SK-N-MC (cell line): ENCODE measurements around the gene AATK.

Experiments
- DNase-seq: peaks from one replicate; pipeline ENCODE4 v3.0.0-alpha.2; 2011; ENCODE audit warnings: low read depth, low spot score
- H3K27ac ChIP-seq: fragments of 200-600 bp; sonication (generic); 2 replicates; pipeline ENCODE4 v1.5.1; 2016; ENCODE audit warnings: mixed run types
- H3K36me3 ChIP-seq: fragments of 200-600 bp; sonication (generic); 2 replicates; pipeline ENCODE4 v1.6.1; 2017; ENCODE audit warnings: antibody characterized with exemption, low read length, mixed read lengths; ENCODE audit not compliant: insufficient read depth
- H3K4me3 ChIP-seq: fragments of 200-600 bp; sonication (generic); 2 replicates; pipeline ENCODE4 v1.5.1; 2016
- H3K9ac ChIP-seq: fragments of 200-600 bp; sonication (generic); 2 replicates; pipeline ENCODE4 v1.8.0; 2017; ENCODE audit warnings: mixed run types, mixed read lengths; ENCODE audit not compliant: insufficient read length
- H3K9me3 ChIP-seq: fragments of 200-600 bp; sonication (generic); 2 replicates; pipeline ENCODE4 v1.6.1; 2017; ENCODE audit warnings: low read depth, mild to moderate bottlenecking, antibody characterized with exemption, low read length, moderate library complexity, mixed read lengths
- EZH2 ChIP-seq: fragments of 200-600 bp; sonication (generic); IDR thresholded peaks from one replicate; pipeline ENCODE4 v1.6.1; 2017; ENCODE audit warnings: antibody characterized with exemption
- FOXP2 ChIP-seq: optimal IDR thresholded peaks from 2 replicates; pipeline ENCODE3; 2011; ENCODE audit warnings: mild to moderate bottlenecking, moderate library complexity; ENCODE audit not compliant: insufficient read depth; ENCODE audit errors: extremely low read length, control extremely low read depth
- POLR2AphosphoS5 ChIP-seq: IDR thresholded peaks from 2 replicates; pipeline ENCODE4 v1.6.1; 2012; ENCODE audit warnings: mild to moderate bottlenecking, low read depth, low read length, borderline replicate concordance

AATK gene

GRCh38 chr17:81171941-81172340 lies 5.9 kb upstream of the AATK start:
- no peaks in the 10 kb centered on the region for H3K36me3 ChIP-seq
- no peak overlapping the region for H3K4me3 ChIP-seq
- TF ChIP-seq EZH2, result no peak
- no peaks in the 10 kb centered on the region for H3K9me3 ChIP-seq
- no peak overlapping the region for H3K27ac ChIP-seq
- H3K9ac ChIP-seq, result no peak overlapping the region
- DNase-seq, result no peak

- no peak overlapping the region for H3K9ac ChIP-seq
- H3K27ac ChIP-seq, result no peak overlapping the region
- H3K4me3 ChIP-seq, result no peak overlapping the region
- no peaks in the 10 kb centered on the region for H3K9me3 ChIP-seq
- no peaks in the 10 kb centered on the region for H3K36me3 ChIP-seq
- TF ChIP-seq FOXP2, result no peak
- no peak for TF ChIP-seq EZH2
- TF ChIP-seq POLR2AphosphoS5, result no peak
- no peak for DNase-seq
Observed at GRCh38 chr17:81170727-81171494, 4.9 kb upstream of the AATK start.

DNA sequence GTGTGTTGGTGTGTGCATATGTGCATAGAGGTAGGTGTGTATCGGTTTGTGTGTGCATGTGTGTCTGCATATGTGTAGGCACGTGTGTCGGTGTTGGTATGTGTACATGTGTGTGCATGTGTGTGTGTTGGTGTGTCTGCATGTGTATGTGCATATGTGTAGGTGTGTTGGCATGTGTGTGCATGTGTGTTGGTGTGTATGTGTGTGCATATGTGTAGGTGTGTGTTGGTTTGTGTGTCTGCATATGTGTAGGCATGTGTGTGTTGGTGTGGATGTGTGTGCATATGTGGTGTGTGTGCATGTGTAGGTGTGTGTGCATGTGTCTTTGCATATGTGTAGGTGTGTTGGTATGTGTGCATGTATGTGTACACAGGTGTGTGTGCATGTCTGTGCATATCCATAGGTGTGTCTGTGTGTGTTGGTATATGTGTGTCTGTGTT lies 3.9 kb upstream of the AATK start:
- H3K9ac ChIP-seq, result no peak overlapping the region

DNA sequence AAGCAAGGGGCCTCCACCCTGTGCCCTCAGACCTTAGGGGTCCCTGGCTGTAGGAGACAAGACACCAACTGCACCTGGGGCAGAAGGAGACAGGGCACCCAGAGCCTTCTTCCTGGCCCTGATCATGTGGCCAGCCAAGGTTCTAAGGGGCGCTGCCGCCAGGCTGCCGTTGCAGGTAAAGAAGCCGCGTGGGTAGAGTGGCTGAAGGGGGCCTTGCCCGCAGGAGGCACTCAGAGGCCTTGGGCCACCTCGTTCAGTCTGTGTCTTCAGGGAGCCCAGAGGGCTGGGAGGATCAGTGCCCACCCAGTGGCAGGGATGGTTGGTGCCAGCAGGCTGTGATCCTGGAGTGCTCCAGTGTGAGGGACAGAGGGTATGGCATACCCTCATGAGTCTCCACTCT lies 1.6 kb upstream of the AATK start:
- Histone ChIP-seq H3K9me3 (no peaks in the 10 kb centered on the region), H3K36me3 (no peaks in the 10 kb centered on the region), H3K9ac (no peak overlapping the region), H3K27ac (no peak overlapping the region), H3K4me3 (no peak overlapping the region)
- no peak for TF ChIP-seq EZH2
- no peak for TF ChIP-seq POLR2AphosphoS5
- no peak for TF ChIP-seq FOXP2
- no peak for DNase-seq

More for the DNA sequence above, 3.9 kb upstream of the AATK start:
- no peak overlapping the region for H3K27ac ChIP-seq
- no peak for DNase-seq
- no peaks in the 10 kb centered on the region for H3K9me3 ChIP-seq
- H3K36me3 ChIP-seq, result no peaks in the 10 kb centered on the region
- no peak overlapping the region for H3K4me3 ChIP-seq
- TF ChIP-seq FOXP2 (no peak), POLR2AphosphoS5 (no peak), EZH2 (no peak)

DNA sequence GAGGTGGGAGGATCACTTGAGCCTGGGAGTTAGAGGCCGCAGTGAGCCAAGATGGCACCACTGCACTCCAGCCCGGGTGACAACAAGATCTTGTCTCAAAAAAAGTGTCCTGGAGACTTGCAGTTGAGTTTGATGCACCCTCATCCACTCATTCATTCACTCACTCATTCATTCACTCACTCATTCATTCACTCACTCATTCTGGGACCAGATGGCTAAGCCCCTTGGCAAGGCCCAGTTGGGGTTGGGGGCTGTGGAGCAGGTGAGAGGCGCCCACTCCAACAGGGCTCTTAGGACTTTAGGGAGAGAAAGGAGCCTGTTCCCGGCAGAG lies 1.1 kb upstream of the AATK start:
- TF ChIP-seq POLR2AphosphoS5 (no peak), EZH2 (no peak), FOXP2 (no peak)
- no peak for DNase-seq
- H3K9ac ChIP-seq, result no peak overlapping the region
- no peak overlapping the region for H3K27ac ChIP-seq
- no peak overlapping the region for H3K4me3 ChIP-seq
- no peaks in the 10 kb centered on the region for H3K9me3 ChIP-seq
- H3K36me3 ChIP-seq, result no peaks in the 10 kb centered on the region

GRCh38 chr17:81165246-81166032 lies 582 bp downstream of the AATK start, which contains the start of gene PVALEF:
PVALEF (plus strand) TSS chr17:81165507; CDS start chr17:81181227, 15,720 bp downstream.
- H3K4me3 ChIP-seq, result no peak within 1 kb of the TSS
- TF ChIP-seq EZH2, result no peak
- TF ChIP-seq FOXP2, result no peak
- TF ChIP-seq POLR2AphosphoS5, result no peak

DNA sequence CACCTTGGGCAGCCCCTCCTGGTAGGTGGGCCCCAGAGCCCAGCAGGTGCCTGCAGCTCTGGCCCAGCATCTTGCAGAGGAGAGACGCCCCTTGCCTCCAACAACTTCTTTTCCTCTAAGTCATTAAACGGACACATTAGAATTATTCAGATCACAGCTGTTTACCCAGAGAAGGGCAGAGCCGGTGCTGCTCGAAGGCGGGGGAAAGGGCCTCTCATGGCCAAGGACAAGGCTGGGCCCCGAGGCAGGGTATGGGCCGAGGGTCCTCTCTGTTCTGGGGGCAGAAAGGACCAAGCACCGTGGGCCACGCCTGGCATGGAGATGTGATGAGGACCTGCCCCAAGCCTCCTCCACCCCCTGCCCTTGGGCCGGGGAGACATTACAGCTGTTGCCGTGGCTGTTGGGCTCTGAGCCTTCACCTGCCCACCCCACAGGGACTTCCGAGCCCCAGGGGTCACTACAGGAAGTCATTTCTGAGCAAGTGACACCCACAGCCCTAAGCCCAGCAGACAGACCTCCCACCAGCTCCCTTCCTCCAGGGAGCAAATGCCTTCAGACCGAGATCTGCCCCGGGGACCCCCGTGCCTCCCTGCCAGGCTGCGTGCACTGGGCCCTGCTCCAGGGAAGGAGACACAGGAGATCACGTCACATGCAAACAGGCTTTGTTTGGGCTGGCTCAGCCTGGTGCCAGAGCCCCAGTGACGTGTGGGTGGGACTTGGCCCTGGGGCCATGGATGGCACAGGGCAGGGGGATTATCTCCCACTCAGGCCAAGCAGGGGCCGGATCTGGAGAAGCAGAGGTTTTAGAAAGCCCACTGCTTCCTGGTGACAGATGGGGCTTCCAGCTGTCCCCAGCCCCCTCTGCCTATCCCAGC lies 1.4 kb downstream of the AATK start:
- TF ChIP-seq FOXP2 (peak; percentile 22), POLR2AphosphoS5 (no peak), EZH2 (no peak)
- Histone ChIP-seq H3K9me3 (no peaks in the 10 kb centered on the region), H3K9ac (peak overlapping the region; percentile 32), H3K27ac (no peak overlapping the region; the same call in 1 of the 2 replicates), H3K4me3 (no peak overlapping the region), H3K36me3 (no peaks in the 10 kb centered on the region)
- DNase-seq, result no peak

More at GRCh38 chr17:81165246-81166032, 582 bp downstream of the AATK start, which contains the start of gene PVALEF:
- H3K9ac ChIP-seq, result peak within 1 kb of the TSS; percentile 32
- no peaks in the 10 kb centered on the region for H3K9me3 ChIP-seq
- no peak within 1 kb of the TSS; the same call in 1 of the 2 replicates for H3K27ac ChIP-seq
- DNase-seq, result no peak
- no peaks in the 10 kb centered on the region for H3K36me3 ChIP-seq

DNA sequence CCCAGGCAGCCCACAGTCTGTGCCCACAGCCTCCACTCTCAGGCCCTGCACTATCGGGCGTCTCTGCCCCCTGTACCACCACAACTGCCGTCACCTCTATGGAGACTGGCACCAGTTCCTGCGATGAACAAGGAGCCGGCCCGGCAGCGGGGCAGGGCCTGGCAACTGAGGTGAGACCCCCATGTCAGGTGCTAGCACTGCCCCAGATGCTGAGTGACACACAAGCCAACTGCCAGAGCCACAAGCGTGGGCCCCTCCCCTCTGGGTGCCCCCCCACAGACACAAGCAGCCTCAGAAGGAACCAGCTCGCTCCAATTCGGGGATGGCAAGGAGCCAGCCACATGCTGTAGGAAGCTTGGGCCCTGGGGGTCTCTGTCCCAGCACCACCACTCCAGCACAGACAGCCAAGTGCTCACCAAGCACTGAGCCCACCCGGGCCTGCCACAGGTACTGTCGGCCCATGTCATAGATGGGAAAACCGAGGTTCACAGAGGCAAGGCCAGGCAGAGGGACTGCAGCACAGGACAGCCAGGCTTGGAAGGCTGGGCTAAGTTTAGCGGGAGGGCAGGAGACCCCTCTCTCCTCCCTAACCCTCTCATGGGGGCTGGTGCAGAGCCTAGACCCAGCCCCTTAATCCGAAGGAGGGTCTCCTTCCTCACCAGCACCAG lies 2.2 kb downstream of the AATK start:
- TF ChIP-seq FOXP2 (no peak), POLR2AphosphoS5 (no peak), EZH2 (no peak)
- H3K4me3 ChIP-seq, result no peak overlapping the region

More for the DNA sequence above, 2.2 kb downstream of the AATK start:
- no peak overlapping the region; the same call in 1 of the 2 replicates for H3K27ac ChIP-seq
- no peak for DNase-seq
- H3K9ac ChIP-seq, result no peak overlapping the region
- H3K9me3 ChIP-seq, result no peaks in the 10 kb centered on the region
- no peaks in the 10 kb centered on the region for H3K36me3 ChIP-seq
